Measurements from ENCODE around the gene CD38. TPM values are rescaled to one million over a fixed set of nuclear protein-coding genes. Genes with fewer than 3 reads are reported as not detected.

CD38 gene
- total RNA-seq, 4 donors from 2014 or later: 3.0 to 12.1 (median 6.7) TPM

- H3K36me3 ChIP-seq: no peaks in the 10 kb centered on the region
- TF ChIP-seq EP300 (IDR thresholded peaks at IDR 0.05) (no peak), POLR2A (IDR thresholded peaks at IDR 0.05) (no peak), CTCF (IDR thresholded peaks at IDR 0.05) (no peak)
- no peaks in the 10 kb centered on the region for H3K4me1 ChIP-seq
- 70 to 71% methylated on average over 4 of the region's 4 CpGs for WGBS, 2 donors
- no peaks in the 10 kb centered on the region for H3K9me3 ChIP-seq
- H3K27me3 ChIP-seq: no peaks in the 10 kb centered on the region
- no peak for DNase-seq (ENCODE audit: low spot score in 2 of 2)
- peak overlapping the region in 2 of 4 donors; percentile 30 to 79 for H3K27ac ChIP-seq
- no peak overlapping the region for H3K4me3 ChIP-seq
Observed at GRCh38 chr4:15874671-15875070, 96.5 kb downstream of the CD38 start.

- peak overlapping the region in 1 of 4 donors; percentile 58 for H3K27ac ChIP-seq
- no peak overlapping the region for H3K4me3 ChIP-seq
- H3K4me1 ChIP-seq: no peaks in the 10 kb centered on the region
- TF ChIP-seq EP300 (IDR thresholded peaks at IDR 0.05): no peak
- TF ChIP-seq POLR2A (IDR thresholded peaks at IDR 0.05): no peak
- TF ChIP-seq CTCF (IDR thresholded peaks at IDR 0.05): no peak
- DNase-seq (ENCODE audit: low spot score in 2 of 2): no peak
- H3K27me3 ChIP-seq: no peaks in the 10 kb centered on the region
- H3K9me3 ChIP-seq: no peaks in the 10 kb centered on the region
- H3K36me3 ChIP-seq: no peaks in the 10 kb centered on the region
- 57 to 58% methylated on average over 5 of the region's 5 CpGs for WGBS, 2 donors
Observed at GRCh38 chr4:15875663-15876460, 97.7 kb downstream of the CD38 start.

- no peak for DNase-seq (ENCODE audit: low spot score in 2 of 2)
- no peaks in the 10 kb centered on the region for H3K36me3 ChIP-seq
- H3K4me1 ChIP-seq: no peaks in the 10 kb centered on the region
- no peak for TF ChIP-seq EP300 (IDR thresholded peaks at IDR 0.05)
- no peak for TF ChIP-seq POLR2A (IDR thresholded peaks at IDR 0.05)
- no peak for TF ChIP-seq CTCF (IDR thresholded peaks at IDR 0.05)
- 89 to 90% methylated on average over 3 of the region's 3 CpGs for WGBS, 2 donors
- H3K27me3 ChIP-seq: no peaks in the 10 kb centered on the region
- H3K27ac ChIP-seq: no peak overlapping the region
- no peak overlapping the region for H3K4me3 ChIP-seq
- H3K9me3 ChIP-seq: no peaks in the 10 kb centered on the region
Observed at GRCh38 chr4:15878011-15878410, 99.9 kb downstream of the CD38 start.

GRCh38 chr4:15881820-15882219 is 103.7 kb downstream of the CD38 start:
- H3K27me3 ChIP-seq: no peaks in the 10 kb centered on the region
- TF ChIP-seq POLR2A (IDR thresholded peaks at IDR 0.05) (no peak), EP300 (IDR thresholded peaks at IDR 0.05) (no peak), CTCF (IDR thresholded peaks at IDR 0.05) (no peak)
- no peak overlapping the region for H3K4me3 ChIP-seq
- H3K9me3 ChIP-seq: no peaks in the 10 kb centered on the region
- H3K36me3 ChIP-seq: no peaks in the 10 kb centered on the region
- WGBS, 2 donors: 46 to 51% methylated on average over 3 of the region's 3 CpGs
- no peak for DNase-seq (ENCODE audit: low spot score in 2 of 2)
- H3K4me1 ChIP-seq: no peaks in the 10 kb centered on the region
- no peak overlapping the region for H3K27ac ChIP-seq

- H3K27ac ChIP-seq: no peak overlapping the region
- no peak overlapping the region for H3K4me3 ChIP-seq
- no peaks in the 10 kb centered on the region for H3K9me3 ChIP-seq
- no peaks in the 10 kb centered on the region for H3K27me3 ChIP-seq
- no peaks in the 10 kb centered on the region for H3K4me1 ChIP-seq
- WGBS, 2 donors: 79 to 86% methylated on average over 1 of the region's 1 CpG
- peak in 1 of 2 donors; percentile 33 for DNase-seq (ENCODE audit: low spot score in 2 of 2)
- H3K36me3 ChIP-seq: no peaks in the 10 kb centered on the region
- TF ChIP-seq EP300 (IDR thresholded peaks at IDR 0.05) (no peak), CTCF (IDR thresholded peaks at IDR 0.05) (peak; percentile 74 to 87 (median 83)), POLR2A (IDR thresholded peaks at IDR 0.05) (no peak)
Observed at GRCh38 chr4:15882675-15883086, 104.6 kb downstream of the CD38 start.

Measured in tibial nerve (tissue), 4 donors.